Stimulated activated CD4-positive, alpha-beta T cell treated with anti-CD3 and anti-CD28 coated beads, Interleukin-12 subunit alpha, Interleukin-12 subunit beta, amount 100 ng/mL, for 48 hours (primary cell): ENCODE measurements around the gene ZXDC.

Experiments
- DNase-seq, 3 donors: peaks; one replicate each; pipeline ENCODE4 v3.0.0-alpha.2; 2020; ENCODE audit warnings: low read depth in 2 of 3, low spot score in 1 of 3

ZXDC gene

GRCh38 chr3:126397610-126398422 lies 77.9 kb downstream of the ZXDC start:
- no peak for DNase-seq

GRCh38 chr3:126396536-126396935 lies 79.2 kb downstream of the ZXDC start:
- no peak for DNase-seq

GRCh38 chr3:126395846-126396513 lies 79.7 kb downstream of the ZXDC start:
- DNase-seq, result no peak

- no peak for DNase-seq
Measured at GRCh38 chr3:126394977-126395321, 80.7 kb downstream of the ZXDC start.

GRCh38 chr3:126394179-126394976 lies 81.3 kb downstream of the ZXDC start, which contains the start of gene CFAP100:
Gene CFAP100, plus strand, starts transcription at chr3:126394909. Its CDS starts 1,092 bp downstream, at chr3:126396001.
- no peak for DNase-seq

GRCh38 chr3:126393563-126393962 lies 82.1 kb downstream of the ZXDC start:
- DNase-seq, result no peak

- DNase-seq, result no peak
Measured at GRCh38 chr3:126392246-126392645, 83.4 kb downstream of the ZXDC start.

GRCh38 chr3:126391631-126392030 lies 84.1 kb downstream of the ZXDC start:
- no peak for DNase-seq

GRCh38 chr3:126390751-126391150 lies 84.9 kb downstream of the ZXDC start:
- DNase-seq, result no peak

- DNase-seq, result no peak
Measured at GRCh38 chr3:126390201-126390600, 85.5 kb downstream of the ZXDC start.

GRCh38 chr3:126389794-126390146 lies 85.9 kb downstream of the ZXDC start:
- no peak for DNase-seq

GRCh38 chr3:126389112-126389793 lies 86.4 kb downstream of the ZXDC start:
- peak in 2 of 3 donors; percentile 14 to 20 for DNase-seq
